ENCODE measurements around the gene KLHDC10. TPM values are rescaled to one million over a fixed set of nuclear protein-coding genes. Genes with fewer than 3 reads are reported as not detected.

KLHDC10 gene
- total RNA-seq, 1 experiment from 2014 or later: 21.6 TPM

DNA sequence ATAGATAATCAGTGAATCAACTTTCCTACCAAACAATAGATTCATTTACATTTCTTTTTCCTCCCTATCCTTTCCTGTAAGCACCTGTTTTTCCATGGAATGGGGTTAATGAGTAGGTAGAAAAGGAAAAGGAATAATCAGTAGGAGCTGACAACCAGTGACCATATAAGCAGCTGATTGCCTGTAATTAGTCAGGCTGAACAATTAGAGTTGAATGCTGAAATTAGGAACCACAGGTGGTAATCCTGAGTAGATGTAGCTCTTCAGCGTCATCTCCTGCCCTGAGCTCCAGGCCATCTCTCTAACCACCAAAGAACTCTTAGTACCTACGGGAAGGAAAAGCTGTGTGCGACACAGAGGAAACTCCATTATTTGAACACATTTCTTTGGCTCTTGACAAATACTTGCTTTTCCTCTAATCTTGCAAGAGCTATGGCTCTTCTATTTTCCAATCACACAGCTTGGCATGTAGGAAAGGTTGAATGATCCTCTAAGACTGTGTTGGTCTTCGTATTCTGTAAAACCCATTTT lies 63.8 kb downstream of the KLHDC10 start:
- Histone ChIP-seq H3K36me3 (ENCODE audit: low read depth, low read length) (peaks cover 3% of the 10 kb centered on the region; the same call in 1 of the 2 replicates), H3F3A (ENCODE audit: low read length, unreplicated experiment) (no peaks in the 10 kb centered on the region), H3K9ac (ENCODE audit: low read length) (no peak overlapping the region), H3K4me3 (ENCODE audit: low read length) (no peak overlapping the region), H3K4me2 (ENCODE audit: low read length) (no peak overlapping the region), H3K27me3 (ENCODE audit: low read length) (no peaks in the 10 kb centered on the region), H3K4me1 (ENCODE audit: insufficient read depth, low read length) (no peaks in the 10 kb centered on the region), H2AFZ (ENCODE audit: low read length) (no peak overlapping the region), H3K27ac (ENCODE audit: low read length) (no peak overlapping the region), H4K20me1 (ENCODE audit: low read length) (no peaks in the 10 kb centered on the region), H3K9me2 (replicated peaks; ENCODE audit: low read length) (no peaks in the 10 kb centered on the region), H3K9me3 (ENCODE audit: low read length) (no peaks in the 10 kb centered on the region), H3K79me2 (ENCODE audit: low read length) (no peaks in the 10 kb centered on the region)
- ATAC-seq: no peak
- BruUV-seq (replicated peaks): no TSS peak
- ChIA-PET POLR2A (ENCODE audit: unreplicated experiment) (interaction anchor here (0.6 kb wide), 1 partner anchor 673 kb away, joined by 3 read pairs; no protein-coding TSS in a partner anchor), CTCF (interaction anchor here (0.7 kb wide), 1 partner anchor 48 kb away, joined by 5 read pairs; no protein-coding TSS in a partner anchor)
- no peak for DNase-seq
- TF ChIP-seq EZH2phosphoT487 (IDR thresholded peaks at IDR 0.05; ENCODE audit: borderline replicate concordance, low read length) (no peak), EZH2 (IDR thresholded peaks at IDR 0.05; ENCODE audit: low read length, unreplicated experiment) (no peak), CTCF (conservative IDR thresholded peaks at IDR 0.05; ENCODE audit: low read depth, low read length) (no peak)
- intact Hi-C loops (cut with micrococcal nuclease): no loop called here

GRCh38 chr7:130134726-130135125 lies 64.4 kb downstream of the KLHDC10 start:
- Histone ChIP-seq H3K4me1 (ENCODE audit: insufficient read depth, low read length) (no peaks in the 10 kb centered on the region), H3K27ac (ENCODE audit: low read length) (no peak overlapping the region), H3K9me2 (replicated peaks; ENCODE audit: low read length) (no peaks in the 10 kb centered on the region), H3F3A (ENCODE audit: low read length, unreplicated experiment) (no peaks in the 10 kb centered on the region), H4K20me1 (ENCODE audit: low read length) (no peaks in the 10 kb centered on the region), H3K4me3 (ENCODE audit: low read length) (no peak overlapping the region), H3K9ac (ENCODE audit: low read length) (no peak overlapping the region), H3K4me2 (ENCODE audit: low read length) (no peak overlapping the region), H2AFZ (ENCODE audit: low read length) (no peak overlapping the region), H3K36me3 (ENCODE audit: low read depth, low read length) (peaks cover 3% of the 10 kb centered on the region; the same call in 1 of the 2 replicates), H3K27me3 (ENCODE audit: low read length) (no peaks in the 10 kb centered on the region), H3K79me2 (ENCODE audit: low read length) (no peaks in the 10 kb centered on the region), H3K9me3 (ENCODE audit: low read length) (no peaks in the 10 kb centered on the region)
- POLR2A ChIA-PET (ENCODE audit: unreplicated experiment): interaction anchor here (0.6 kb wide), 1 partner anchor 673 kb away, joined by 3 read pairs; no protein-coding TSS in a partner anchor
- intact Hi-C loops (cut with micrococcal nuclease): no loop called here
- DNase-seq (no peak), ATAC-seq (no peak)
- no TSS peak for BruUV-seq (replicated peaks)
- TF ChIP-seq EZH2 (IDR thresholded peaks at IDR 0.05; ENCODE audit: low read length, unreplicated experiment) (no peak), EZH2phosphoT487 (IDR thresholded peaks at IDR 0.05; ENCODE audit: borderline replicate concordance, low read length) (no peak), CTCF (conservative IDR thresholded peaks at IDR 0.05; ENCODE audit: low read depth, low read length) (no peak)
- CTCF ChIA-PET: no interaction called here
